Measurements from ENCODE around the gene PPP2R1B. TPM values are rescaled to one million over a fixed set of nuclear protein-coding genes. Genes with fewer than 3 reads are reported as not detected.

PPP2R1B gene
- total RNA-seq, 1 experiment from 2014 or later, result 72.2 TPM

DNA sequence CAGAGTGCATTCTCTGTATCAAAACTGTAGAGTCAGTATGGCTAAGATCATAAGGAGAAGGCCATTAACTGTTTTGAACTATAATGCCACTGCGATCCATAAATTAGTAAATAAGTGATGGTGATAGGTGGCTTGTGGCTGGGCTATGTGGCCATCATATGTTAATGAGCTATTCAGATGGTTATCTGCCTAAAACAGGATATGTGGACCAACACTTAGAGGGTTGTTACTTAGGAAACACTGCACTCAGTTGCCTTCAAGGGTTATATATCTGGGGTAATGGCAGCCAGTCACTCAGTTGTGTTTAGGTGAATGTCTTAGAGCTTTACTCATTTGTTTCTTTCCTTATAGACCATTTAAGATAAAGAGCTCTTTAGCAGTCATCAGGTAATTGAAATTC lies 66.0 kb downstream of the PPP2R1B start:
- Histone ChIP-seq H3K4me3 (ENCODE audit: low read depth, low read length, poor library complexity, severe bottlenecking) (no peak overlapping the region), H3K27ac (ENCODE audit: low read depth, low read length, poor library complexity, severe bottlenecking) (no peak overlapping the region), H3K27me3 (replicated peaks; ENCODE audit: insufficient read depth, low read depth, low read length, poor library complexity) (no peaks in the 10 kb centered on the region), H3K4me1 (ENCODE audit: insufficient read depth, low read length, poor library complexity, severe bottlenecking) (no peaks in the 10 kb centered on the region), H3K9me3 (ENCODE audit: low read depth, low read length, poor library complexity, severe bottlenecking) (no peaks in the 10 kb centered on the region), H3K36me3 (ENCODE audit: insufficient read depth, low read length, poor library complexity, severe bottlenecking) (peaks cover 8% of the 10 kb centered on the region)
- no TSS peak for BruUV-seq (replicated peaks)
- intact Hi-C loops (cut with micrococcal nuclease; ENCODE audit: unreplicated experiment), result no loop called here
- ChIA-PET CTCF (no interaction called here), POLR2A (ENCODE audit: low non-redundant PET) (no interaction called here)
- no peak for DNase-seq (ENCODE audit: low spot score)
- TF ChIP-seq EZH2 (IDR thresholded peaks at IDR 0.05; ENCODE audit: borderline replicate concordance, low read depth, low read length, poor library complexity, severe bottlenecking), result no peak
- TF ChIP-seq CTCF (conservative IDR thresholded peaks at IDR 0.05; ENCODE audit: low read depth, low read length), result no peak

- BruUV-seq (replicated peaks), result no TSS peak
- CTCF ChIA-PET, result no interaction called here
- no peak for TF ChIP-seq CTCF (conservative IDR thresholded peaks at IDR 0.05; ENCODE audit: low read depth, low read length)
- no peaks in the 10 kb centered on the region for H3K4me1 ChIP-seq (ENCODE audit: insufficient read depth, low read length, poor library complexity, severe bottlenecking)
- no peaks in the 10 kb centered on the region for H3K9me3 ChIP-seq (ENCODE audit: low read depth, low read length, poor library complexity, severe bottlenecking)
- no peak for DNase-seq (ENCODE audit: low spot score)
- H3K36me3 ChIP-seq (ENCODE audit: insufficient read depth, low read length, poor library complexity, severe bottlenecking), result peaks cover 3% of the 10 kb centered on the region
- H3K27me3 ChIP-seq (replicated peaks; ENCODE audit: insufficient read depth, low read depth, low read length, poor library complexity), result no peaks in the 10 kb centered on the region
- no peak overlapping the region for H3K4me3 ChIP-seq (ENCODE audit: low read depth, low read length, poor library complexity, severe bottlenecking)
- H3K27ac ChIP-seq (ENCODE audit: low read depth, low read length, poor library complexity, severe bottlenecking), result no peak overlapping the region
- POLR2A ChIA-PET (ENCODE audit: low non-redundant PET), result interaction anchor here (0.5 kb wide), 1 partner anchor 872 kb away, joined by 3 read pairs; no protein-coding TSS in a partner anchor
- intact Hi-C loops (cut with micrococcal nuclease; ENCODE audit: unreplicated experiment), result no loop called here
These were observed 66.5 kb downstream of the PPP2R1B start for GRCh38 chr11:111699579-111700156.

GRCh38 chr11:111698852-111699559 lies 67.2 kb downstream of the PPP2R1B start:
- no peaks in the 10 kb centered on the region for H3K4me1 ChIP-seq (ENCODE audit: insufficient read depth, low read length, poor library complexity, severe bottlenecking)
- no peaks in the 10 kb centered on the region for H3K9me3 ChIP-seq (ENCODE audit: low read depth, low read length, poor library complexity, severe bottlenecking)
- H3K27ac ChIP-seq (ENCODE audit: low read depth, low read length, poor library complexity, severe bottlenecking), result no peak overlapping the region
- no peak for TF ChIP-seq EZH2 (IDR thresholded peaks at IDR 0.05; ENCODE audit: borderline replicate concordance, low read depth, low read length, poor library complexity, severe bottlenecking)
- no peak for TF ChIP-seq CTCF (conservative IDR thresholded peaks at IDR 0.05; ENCODE audit: low read depth, low read length)
- ChIA-PET POLR2A (ENCODE audit: low non-redundant PET) (interaction anchor here (0.5 kb wide), 2 partner anchors 34 to 871 kb away, joined by 3 read pairs; no protein-coding TSS in a partner anchor), CTCF (interaction anchor here (0.6 kb wide), 1 partner anchor 233 kb away, joined by 3 read pairs; no protein-coding TSS in a partner anchor)
- BruUV-seq (replicated peaks), result no TSS peak
- intact Hi-C loops (cut with micrococcal nuclease; ENCODE audit: unreplicated experiment), result no loop called here
- no peak for DNase-seq (ENCODE audit: low spot score)
- peaks cover 3% of the 10 kb centered on the region for H3K36me3 ChIP-seq (ENCODE audit: insufficient read depth, low read length, poor library complexity, severe bottlenecking)
- no peaks in the 10 kb centered on the region for H3K27me3 ChIP-seq (replicated peaks; ENCODE audit: insufficient read depth, low read depth, low read length, poor library complexity)
- no peak overlapping the region for H3K4me3 ChIP-seq (ENCODE audit: low read depth, low read length, poor library complexity, severe bottlenecking)

All from A673 (cell line).